Adrenal gland (tissue), 5 donors: ENCODE measurements around the gene GNAO1.

Source experiments
- CTCF ChIP-seq, 6 experiments: fragments of 450-650 bp in 4 of 6; fragments of 200-600 bp in 2 of 6; sonication (generic) in 1 of 6; IDR thresholded peaks; 1 replicate in 5 of 6; 2 replicates in 1 of 6; pipeline versions ENCODE4 v1.5.1 to v1.8.0; 2016 to 2021; ENCODE audit warnings: antibody characterized with exemption in 6 of 6, mild to moderate bottlenecking in 2 of 6, moderate library complexity in 1 of 6
- POLR2A ChIP-seq, 2 donors: fragments of 450-650 bp; IDR thresholded peaks; one replicate each; pipeline ENCODE4 v1.6.1; 2017; ENCODE audit warnings: antibody characterized with exemption in 2 of 2, mild to moderate bottlenecking in 2 of 2, moderate library complexity in 1 of 2
- donor health status: DM: no; HTN: no; CAD: no.

DNA sequence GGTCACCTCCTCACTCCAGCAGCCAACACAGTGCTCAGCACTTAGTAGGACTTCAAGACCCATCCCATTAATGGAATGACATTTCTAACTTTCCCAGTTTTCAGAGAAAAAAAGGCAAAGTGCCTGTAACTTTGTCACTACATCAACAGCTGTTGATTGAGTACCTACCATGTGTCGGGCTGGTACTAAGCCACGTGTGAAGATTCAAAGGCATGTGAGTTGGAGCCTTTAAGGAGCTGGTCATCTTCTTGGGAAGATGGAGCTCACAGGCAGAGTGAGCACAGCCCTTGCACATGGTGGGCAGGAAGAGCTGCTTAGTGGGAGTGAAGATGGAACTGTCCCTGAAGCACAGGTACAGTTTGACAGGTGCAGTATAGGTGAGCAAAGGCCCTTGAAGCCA is 88.6 kb downstream of the GNAO1 start:
- no peak for TF ChIP-seq CTCF (IDR thresholded peaks at IDR 0.05)
- TF ChIP-seq POLR2A (IDR thresholded peaks at IDR 0.05) = no peak
